Stimulated activated CD4-positive, alpha-beta T cell treated with anti-CD3 and anti-CD28 coated beads, Interleukin-1b, Interleukin-23, amount 100 ng/mL, for 4 hours (primary cell): ENCODE data around the gene CCDC197.

Source experiments
- DNase-seq, 2 donors: peaks; one replicate each; pipeline ENCODE4 v3.0.0-alpha.2; 2020; ENCODE audit warnings: low read depth in 2 of 2

Gene CCDC197

GRCh38 chr14:93999573-93999972, 2.5 kb downstream of the CCDC197 start:
- DNase-seq = no peak

GRCh38 chr14:94000267-94000666, 3.2 kb downstream of the CCDC197 start:
- no peak for DNase-seq

DNA sequence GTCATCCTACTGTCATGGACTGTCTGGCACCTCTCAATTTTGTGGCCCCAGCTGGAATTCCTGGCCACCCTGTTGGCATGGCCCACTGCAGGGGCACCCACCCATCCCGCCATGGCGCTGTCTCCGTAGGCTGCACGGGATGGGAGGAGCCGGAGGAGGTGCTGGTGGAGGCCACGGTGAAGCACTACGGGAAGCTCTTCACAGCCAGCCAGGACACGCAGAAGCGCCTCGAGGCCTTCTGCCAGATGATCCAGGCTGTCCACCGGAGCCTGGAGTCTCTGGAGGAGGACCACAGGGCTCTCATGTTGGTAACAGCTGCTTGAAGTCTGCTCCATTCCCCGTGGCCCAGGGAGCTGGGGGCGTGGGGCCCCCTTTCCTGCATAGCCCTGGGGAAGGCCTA, 3.9 kb downstream of the CCDC197 start:
- no peak for DNase-seq

DNA sequence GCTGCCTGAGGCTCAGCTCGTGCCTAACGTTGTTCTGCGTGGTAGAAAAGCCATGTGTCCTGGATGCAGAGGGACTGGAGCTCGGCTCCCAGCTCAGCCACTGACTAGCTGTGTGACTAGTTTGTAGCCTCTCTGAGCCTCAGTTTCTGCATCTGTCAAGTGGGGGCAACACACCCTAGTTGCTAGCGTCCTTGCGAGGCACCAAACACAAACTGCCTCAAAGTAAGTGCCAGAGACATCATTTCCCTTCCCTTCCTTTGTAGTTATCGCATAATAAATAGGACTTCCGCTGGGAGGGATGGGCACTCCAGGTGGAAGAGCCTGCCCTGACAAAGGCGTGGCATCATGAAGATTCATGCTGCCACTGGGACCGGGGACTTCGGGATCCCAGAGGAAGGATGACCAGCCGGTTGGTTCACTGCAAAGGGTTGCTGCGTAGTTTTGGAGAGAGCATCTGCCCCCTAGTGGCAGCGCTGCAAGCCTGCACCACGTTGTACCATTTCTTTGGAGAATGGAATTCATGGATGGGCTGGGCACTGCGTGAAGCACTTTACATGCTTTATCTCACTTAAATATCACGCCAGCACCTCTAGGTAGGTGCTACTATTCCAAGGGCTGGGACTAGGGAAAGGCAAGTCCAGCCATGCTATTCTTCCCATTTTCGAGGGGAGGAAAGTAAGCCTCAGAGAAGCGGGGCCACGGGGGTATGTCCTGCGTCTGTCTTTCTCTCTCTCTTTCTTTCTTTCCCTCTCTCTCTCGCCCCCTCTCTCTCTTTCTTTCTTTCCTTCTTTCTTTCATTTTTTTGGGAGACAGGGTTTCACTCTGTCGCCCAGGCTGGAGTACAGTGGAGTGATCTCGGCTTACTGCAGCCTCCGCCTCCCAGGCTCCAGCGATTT, 4.6 kb downstream of the CCDC197 start:
- DNase-seq = peak; percentile 46 to 52

- no peak for DNase-seq
Observed at GRCh38 chr14:94003397-94003796, 6.3 kb downstream of the CCDC197 start.

GRCh38 chr14:94004015-94004414, 6.9 kb downstream of the CCDC197 start:
- no peak for DNase-seq

GRCh38 chr14:94005324-94006073, 8.4 kb downstream of the CCDC197 start:
- DNase-seq = no peak

GRCh38 chr14:94008234-94008633, 11.1 kb downstream of the CCDC197 start:
- no peak for DNase-seq

DNA sequence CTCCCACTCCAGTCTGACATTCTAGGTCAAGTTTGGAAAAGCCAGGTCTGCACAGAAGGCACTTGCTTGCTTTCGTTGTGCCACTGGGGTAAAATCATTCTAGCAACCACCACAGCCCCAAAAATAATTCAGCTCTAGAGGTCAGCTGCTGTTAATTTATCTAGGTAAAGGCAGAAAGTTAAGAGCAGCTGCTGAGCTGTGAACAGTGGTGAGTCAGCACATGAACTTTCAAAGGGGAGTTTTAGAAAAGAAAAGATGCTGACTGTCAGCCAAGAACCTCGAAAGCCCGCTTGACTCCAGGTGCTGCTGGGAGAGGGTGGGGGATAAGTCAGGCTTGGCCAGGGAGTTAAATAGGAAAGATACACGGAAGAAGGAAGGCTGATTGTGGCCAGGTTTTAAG, 12.7 kb downstream of the CCDC197 start:
- no peak for DNase-seq

DNA sequence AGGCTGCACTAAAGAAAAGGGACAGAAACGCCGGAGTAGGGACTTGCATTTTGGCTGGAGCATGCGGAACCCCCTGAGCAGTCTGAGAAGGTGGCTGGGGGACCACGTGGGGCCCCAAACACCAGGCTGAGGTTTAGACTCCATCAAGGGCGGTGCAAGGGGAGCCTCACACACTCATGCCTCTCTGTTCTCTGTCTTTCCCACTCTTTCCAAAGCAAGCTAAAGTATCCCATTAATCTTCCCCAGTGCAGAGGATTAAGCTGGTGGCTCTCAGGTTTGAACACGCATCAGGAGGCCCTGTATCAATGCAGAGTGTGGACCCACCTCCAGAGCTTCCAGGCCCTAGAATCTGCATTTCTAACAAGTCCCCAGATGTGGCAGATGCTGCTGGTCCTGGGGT, 13.5 kb downstream of the CCDC197 start:
- DNase-seq = no peak

DNA sequence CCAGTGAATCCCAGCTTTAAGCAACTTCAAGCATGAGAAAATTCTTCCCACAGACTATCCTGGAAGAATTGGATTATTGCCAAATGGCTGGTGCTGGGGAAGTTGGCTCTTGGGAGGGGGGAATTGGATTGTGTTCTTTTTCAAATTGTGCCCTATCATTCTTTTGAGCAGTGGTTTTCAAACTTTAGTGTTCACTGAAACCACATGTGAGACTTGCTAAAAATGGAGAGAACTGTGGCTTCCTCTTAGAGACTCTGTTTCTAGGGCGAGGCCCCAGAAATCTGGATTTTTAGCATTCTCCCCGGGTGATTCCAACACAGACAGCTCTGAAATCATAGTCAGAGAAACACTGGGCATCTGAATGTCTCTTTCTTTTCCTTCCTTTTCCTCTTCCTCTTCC, 14.7 kb downstream of the CCDC197 start:
- DNase-seq = no peak

DNA sequence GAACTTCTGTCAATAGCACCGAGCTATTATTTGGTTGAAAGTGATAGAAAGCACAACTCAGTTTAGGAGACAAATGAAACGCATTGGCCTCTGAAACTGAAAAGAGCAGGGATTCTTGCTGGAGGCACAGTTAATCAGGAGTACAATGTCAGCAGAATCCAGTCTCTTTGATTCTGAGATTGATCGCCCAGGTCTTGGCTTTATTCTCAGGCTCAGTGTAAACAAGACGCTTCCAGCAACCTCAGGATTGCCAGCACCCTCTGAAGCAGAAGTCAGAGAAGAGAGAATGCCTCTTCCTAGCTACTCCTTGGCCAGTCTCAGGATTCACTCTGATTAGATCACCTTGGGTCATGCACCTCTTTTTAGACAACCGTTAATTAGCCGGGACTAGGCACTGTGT, 17.3 kb downstream of the CCDC197 start:
- no peak for DNase-seq

DNA sequence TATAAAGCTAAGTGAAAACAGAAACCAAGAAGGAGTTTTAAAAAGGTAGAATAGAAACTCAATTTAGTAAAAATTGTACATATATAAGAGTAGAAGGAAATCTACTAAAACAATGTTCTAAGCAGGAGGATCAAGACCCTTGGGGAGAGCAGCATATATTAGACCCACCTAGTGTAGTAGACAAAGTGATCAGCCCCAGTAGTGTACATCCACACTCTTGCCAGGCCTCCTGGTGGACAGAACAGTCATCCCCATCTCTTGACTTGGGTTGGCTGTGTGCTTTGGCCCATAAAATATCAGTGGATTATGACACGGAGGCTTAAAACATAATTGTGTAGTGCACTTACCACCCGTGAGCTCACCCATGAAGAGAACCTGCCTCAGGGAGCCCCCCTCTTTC, 18.1 kb downstream of the CCDC197 start:
- DNase-seq = no peak

DNA sequence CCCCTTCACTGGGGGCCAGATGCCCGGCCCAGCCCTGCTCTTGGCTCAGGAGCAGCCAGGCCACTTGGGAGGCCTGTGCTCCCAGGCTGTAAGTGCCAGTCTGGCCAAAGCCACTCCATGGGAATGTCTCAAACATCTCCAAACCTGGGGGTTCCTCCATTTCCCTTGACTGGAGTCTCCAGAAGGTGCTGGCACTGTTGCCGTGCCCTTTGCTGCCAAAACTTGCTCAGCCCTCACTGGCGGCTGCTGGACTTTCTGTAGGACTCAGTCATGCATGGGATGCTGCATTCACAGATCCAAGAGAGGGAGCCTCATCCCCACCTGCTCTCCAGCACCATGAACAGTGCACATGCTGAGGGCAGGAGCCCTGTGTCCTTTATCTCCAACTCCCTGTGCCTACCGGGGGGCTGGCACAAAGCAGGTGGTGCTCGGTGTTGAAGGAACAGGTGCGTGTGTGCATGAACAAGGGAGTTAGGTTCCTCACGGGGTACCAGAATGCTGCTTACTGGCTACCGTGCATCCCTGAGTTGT, 19.4 kb downstream of the CCDC197 start:
- no peak for DNase-seq

DNA sequence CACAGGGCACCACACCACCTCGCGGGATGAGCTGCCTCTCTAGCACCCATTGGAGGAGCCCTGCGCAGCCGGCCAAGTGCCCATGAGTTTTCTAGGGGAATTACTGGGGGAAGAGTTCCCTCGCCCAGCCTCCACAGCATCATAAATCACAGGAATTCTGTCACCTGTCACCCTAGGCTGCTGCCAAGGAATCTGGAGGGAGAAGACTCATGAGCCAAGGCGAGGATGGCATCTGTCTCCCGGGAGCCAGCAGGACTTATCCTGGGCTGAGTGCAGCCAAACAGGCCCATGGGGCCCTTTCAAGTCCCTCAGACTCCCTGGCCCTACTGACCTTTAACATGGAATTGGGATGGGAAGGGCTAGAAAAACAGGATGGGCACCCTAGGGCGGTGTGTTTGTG, 21.2 kb downstream of the CCDC197 start:
- no peak for DNase-seq

- DNase-seq = no peak
Observed at GRCh38 chr14:94019329-94019728, 22.2 kb downstream of the CCDC197 start.

GRCh38 chr14:94020267-94020666, 23.2 kb downstream of the CCDC197 start:
- DNase-seq = no peak

DNA sequence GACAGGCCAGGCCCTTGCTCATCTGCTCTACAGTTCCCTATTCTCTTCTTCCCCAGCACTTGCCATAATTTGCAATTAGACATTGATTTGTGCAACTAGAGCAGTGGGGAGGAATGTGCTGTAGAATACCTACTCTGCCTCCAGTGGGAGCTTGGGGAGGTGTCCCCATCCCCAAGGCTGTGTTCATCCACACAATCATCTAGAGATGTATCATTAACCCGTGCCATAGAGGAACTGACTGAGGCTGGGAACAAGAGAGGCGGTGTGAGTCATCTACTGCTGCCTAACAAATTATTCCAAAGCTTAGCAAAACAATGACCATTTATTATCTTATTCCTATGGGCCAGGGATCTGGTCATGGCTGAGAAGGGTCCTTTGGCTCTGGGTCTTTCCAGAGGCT, 23.9 kb downstream of the CCDC197 start:
- no peak for DNase-seq

GRCh38 chr14:94021416-94022157, 24.5 kb downstream of the CCDC197 start:
- DNase-seq = no peak

GRCh38 chr14:94022532-94023411, 25.7 kb downstream of the CCDC197 start:
- no peak for DNase-seq

DNA sequence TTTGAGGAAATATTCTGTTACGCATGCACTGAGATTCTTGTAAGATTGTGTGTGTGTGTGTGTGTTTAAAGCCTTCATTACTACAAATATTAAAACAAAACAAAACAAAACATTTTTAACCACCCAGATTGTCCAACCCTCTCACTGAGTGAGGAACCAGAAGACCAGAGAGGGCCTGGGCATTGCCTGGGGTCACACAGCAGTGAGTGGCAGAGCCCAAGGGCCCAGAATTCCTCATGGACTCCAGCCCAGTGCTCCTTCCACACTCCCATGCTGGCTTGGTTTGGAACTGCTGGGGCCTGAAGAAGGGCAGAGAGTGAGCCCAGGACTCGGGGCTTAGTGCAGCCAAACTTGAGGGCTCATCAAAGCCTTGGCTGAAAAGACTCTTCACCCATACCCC, 27.4 kb downstream of the CCDC197 start:
- DNase-seq = no peak
